ENCODE measurements around the gene FASTK.

DNA sequence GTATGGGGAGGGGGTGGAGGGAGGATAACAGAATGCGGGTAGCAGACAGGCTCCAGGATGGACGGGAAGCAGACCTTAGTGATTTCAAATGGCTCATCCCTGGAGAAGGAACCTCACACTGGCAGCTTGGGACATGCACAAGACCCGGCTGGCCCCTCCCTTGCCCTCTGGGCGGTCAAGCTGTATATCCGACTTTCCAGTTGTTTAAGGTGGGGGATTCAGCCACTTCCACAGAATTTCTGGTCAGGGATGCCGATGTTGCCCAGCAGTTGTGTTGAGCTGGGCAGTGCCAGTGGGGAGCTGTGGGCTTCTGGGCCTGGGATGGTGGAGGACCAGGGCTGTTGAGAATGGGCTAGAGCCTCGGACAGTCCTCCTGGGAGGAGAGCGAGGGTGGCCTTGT, 48.1 kb upstream of the FASTK start:
- TF ChIP-seq RAD21 (IDR thresholded peaks at IDR 0.05; ENCODE audit: low read length) (no peak), POLR2A (IDR thresholded peaks at IDR 0.05; ENCODE audit: low read depth, low read length) (no peak), MAZ (IDR thresholded peaks at IDR 0.05; ENCODE audit: borderline replicate concordance, low read depth, low read length) (no peak), RFX5 (IDR thresholded peaks at IDR 0.05; ENCODE audit: low read depth, low read length) (no peak)
- TF ChIP-seq, protein P1, sequence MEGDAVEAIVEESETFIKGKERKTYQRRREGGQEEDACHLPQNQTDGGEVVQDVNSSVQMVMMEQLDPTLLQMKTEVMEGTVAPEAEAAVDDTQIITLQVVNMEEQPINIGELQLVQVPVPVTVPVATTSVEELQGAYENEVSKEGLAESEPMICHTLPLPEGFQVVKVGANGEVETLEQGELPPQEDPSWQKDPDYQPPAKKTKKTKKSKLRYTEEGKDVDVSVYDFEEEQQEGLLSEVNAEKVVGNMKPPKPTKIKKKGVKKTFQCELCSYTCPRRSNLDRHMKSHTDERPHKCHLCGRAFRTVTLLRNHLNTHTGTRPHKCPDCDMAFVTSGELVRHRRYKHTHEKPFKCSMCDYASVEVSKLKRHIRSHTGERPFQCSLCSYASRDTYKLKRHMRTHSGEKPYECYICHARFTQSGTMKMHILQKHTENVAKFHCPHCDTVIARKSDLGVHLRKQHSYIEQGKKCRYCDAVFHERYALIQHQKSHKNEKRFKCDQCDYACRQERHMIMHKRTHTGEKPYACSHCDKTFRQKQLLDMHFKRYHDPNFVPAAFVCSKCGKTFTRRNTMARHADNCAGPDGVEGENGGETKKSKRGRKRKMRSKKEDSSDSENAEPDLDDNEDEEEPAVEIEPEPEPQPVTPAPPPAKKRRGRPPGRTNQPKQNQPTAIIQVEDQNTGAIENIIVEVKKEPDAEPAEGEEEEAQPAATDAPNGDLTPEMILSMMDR (conservative IDR thresholded peaks at IDR 0.05; ENCODE audit: low read depth, low read length), result no peak
- TF ChIP-seq, protein P2, sequence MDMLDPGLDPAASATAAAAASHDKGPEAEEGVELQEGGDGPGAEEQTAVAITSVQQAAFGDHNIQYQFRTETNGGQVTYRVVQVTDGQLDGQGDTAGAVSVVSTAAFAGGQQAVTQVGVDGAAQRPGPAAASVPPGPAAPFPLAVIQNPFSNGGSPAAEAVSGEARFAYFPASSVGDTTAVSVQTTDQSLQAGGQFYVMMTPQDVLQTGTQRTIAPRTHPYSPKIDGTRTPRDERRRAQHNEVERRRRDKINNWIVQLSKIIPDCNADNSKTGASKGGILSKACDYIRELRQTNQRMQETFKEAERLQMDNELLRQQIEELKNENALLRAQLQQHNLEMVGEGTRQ (IDR thresholded peaks at IDR 0.05; ENCODE audit: low read depth, low read length), result no peak
